ENCODE results near the gene CCDC86.
"Not testable (repeated sequence)": the region's sequence is repeated elsewhere in the genome, so short reads cannot be mapped to it uniquely, and the experiment has no call there.

CCDC86 gene, protein sequence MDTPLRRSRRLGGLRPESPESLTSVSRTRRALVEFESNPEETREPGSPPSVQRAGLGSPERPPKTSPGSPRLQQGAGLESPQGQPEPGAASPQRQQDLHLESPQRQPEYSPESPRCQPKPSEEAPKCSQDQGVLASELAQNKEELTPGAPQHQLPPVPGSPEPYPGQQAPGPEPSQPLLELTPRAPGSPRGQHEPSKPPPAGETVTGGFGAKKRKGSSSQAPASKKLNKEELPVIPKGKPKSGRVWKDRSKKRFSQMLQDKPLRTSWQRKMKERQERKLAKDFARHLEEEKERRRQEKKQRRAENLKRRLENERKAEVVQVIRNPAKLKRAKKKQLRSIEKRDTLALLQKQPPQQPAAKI

DNA sequence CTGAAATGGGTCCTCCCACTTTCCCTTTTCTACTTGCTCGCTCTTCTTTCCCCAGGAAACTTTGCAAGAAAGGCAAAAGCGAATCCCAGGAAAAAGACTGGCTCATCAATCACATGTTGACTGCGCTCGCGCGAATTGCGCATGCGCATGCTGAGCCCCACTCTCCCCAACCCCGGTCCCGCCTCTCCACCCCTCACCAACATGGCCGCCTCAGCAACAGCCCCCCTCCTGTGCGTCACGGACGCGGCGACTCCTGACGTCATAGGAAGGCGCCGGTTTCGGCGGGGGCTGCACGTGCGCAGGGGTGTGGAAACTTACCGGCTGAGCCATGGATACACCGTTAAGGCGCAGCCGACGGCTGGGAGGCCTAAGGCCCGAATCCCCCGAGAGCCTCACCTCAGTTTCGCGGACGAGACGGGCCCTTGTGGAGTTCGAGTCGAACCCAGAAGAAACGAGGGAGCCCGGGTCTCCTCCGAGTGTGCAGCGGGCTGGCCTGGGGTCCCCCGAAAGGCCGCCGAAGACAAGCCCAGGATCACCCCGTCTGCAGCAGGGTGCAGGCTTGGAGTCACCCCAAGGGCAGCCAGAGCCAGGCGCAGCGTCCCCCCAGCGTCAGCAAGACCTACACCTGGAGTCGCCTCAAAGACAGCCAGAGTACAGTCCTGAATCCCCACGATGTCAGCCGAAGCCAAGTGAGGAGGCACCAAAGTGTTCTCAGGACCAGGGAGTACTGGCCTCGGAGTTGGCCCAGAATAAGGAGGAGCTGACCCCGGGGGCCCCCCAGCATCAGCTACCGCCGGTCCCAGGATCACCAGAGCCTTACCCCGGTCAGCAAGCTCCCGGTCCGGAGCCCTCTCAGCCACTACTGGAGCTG lies at the start of gene CCDC86:
TSS of gene CCDC86 (plus strand) at position 317 of the 871 bp plus-strand sequence. CDS start at position 329, 12 bp downstream.
- peak; percentile 99 for DNase-seq (ENCODE audit: low spot score)

DNA sequence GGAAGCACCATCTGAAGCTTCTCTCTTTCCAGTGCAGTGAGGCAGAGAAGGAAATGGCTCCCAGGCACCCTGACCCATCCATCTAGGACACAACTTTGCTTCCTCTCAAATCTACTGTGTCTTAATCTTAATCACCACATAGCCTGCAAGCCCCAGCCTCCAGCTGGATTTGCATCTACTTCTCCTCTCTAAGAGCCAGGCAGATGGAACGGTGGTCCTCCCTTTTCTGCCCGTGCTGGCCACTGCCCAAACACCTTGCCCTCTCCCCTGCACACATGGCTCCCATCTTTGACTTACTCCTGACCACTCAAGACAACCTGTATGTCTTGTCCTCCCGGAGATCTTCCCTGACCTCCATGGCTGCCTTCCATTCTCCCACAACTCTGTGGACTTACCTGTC lies 49.4 kb upstream of the CCDC86 start:
- no peak for DNase-seq (ENCODE audit: low spot score)

DNA sequence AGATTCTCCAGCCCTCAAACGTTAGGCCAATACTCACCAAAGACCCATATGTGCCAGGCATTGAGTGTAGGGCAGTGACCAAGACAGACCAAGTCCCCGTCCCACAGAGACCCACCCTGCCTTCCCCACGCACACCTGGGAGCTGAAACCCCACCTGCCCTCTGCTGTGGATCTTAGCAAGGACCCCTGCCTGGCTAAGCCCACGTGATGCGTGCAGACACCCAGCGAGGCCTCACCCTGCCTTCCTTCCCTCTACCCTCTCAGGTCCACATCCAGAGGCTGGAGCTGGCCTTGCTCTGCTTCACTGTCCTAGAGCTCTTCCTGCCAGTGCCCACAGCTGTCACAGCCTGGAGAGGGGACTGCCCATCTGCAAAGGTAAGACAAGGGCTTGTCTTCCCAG lies 46.6 kb upstream of the CCDC86 start:
- no peak for DNase-seq (ENCODE audit: low spot score)

DNA sequence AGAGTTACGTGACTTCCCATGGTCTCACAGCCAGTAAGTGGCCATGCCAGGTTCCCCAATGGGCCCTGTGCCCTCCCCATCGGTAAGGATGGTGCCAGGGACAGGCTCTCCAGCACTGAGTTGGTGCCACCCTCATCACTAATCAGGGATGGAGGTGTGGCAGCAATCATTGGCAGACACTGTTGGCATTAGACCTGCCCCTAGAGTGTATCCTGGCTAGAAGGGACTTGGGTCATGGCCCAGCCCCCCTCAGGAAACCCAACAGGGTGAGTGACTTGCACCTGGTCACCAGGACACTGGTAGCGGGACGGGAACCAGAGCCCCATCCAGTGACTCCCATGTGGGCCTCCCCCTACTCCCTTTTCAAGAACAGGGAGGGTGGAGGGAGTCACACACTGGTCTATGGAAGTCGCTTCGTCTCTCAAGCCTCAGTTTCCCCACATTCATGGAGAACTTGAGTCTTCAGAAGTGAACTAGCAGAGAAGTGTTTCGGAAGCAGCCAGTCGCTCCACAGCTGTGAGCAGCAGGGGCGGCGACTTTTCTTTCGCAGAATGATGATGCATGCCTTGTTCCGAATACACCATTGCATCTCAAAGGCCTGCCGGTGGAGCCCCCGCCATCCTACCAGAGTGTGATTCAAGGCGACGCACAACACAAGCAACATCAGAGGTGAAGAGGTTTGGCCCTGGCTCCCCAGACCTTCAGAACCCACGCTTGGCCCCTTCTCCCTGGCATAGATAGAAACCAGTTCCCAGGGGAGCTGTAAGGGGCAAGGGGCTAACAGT lies 43.9 kb upstream of the CCDC86 start:
- no peak for DNase-seq (ENCODE audit: low spot score)

DNA sequence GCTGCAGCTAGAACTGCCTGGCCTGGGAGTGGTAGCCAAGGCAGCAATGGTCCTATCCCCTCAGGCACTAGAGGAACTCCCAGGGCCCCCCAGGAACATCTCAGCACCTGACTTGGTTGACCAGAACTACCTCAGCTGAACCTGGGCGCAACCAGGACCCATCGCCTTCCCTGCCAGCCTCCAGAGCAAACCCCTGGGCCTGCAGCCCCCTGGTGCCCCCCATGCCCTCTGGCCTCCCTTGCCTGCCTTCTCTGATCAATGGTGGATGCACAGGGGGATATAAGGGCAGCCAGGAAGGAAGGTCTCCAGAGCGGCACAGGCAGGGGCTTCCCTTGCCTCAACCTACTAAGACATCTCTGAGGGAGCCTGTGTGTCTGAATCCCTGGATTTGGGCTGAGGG lies 43.3 kb upstream of the CCDC86 start:
- DNase-seq (ENCODE audit: low spot score), result no peak

DNA sequence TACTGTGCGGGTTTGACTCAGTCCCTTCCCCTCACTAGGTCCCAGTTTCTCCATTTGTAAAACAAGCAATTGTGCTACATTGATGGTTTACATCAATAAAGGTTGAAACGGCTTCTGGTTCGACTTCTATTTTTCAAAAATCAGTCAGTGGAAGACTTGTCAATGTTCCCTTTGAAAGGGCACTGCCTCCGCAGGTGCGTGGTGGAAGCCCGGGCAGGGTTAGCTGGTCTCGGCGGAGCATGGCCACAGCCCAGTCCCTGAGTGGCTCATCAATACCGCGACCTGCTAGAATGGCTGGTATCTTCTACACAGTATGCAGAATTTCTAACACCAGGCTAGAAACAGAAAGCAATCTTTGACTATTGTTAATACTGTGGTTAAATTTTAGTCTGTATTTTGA lies 40.7 kb upstream of the CCDC86 start:
- DNase-seq (ENCODE audit: low spot score), result no peak

DNA sequence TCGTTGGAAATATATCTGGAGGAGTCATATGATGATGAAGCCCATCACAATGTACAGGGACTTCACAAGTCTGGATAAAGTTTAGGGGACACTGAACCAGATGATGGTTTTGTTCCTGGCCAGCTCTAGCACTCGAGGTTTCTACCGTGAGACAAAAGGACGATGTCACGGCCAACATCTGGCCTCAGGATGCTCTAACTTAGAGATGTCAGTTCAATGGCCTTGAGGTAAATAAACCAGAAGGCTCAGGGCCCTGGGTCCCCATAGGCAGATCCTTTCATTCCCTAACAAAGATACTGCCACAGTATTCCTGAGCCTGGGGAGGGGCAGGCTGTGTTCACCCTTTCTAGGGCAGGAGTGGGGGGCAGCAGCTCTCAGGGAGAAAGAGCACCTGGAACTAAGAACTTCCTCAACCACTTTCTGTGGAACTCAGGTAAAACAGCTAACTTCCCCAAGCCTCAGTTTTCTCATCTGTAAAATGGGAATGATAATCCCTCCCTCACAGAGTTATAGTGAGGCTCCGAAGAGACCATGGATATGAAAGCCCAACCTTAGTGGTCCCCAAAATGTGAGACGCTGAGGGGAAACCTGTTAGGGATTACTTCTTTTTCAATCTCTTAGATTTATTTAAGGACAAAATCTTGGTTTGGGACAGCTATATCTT lies 38.5 kb upstream of the CCDC86 start:
- no peak for DNase-seq (ENCODE audit: low spot score)

DNA sequence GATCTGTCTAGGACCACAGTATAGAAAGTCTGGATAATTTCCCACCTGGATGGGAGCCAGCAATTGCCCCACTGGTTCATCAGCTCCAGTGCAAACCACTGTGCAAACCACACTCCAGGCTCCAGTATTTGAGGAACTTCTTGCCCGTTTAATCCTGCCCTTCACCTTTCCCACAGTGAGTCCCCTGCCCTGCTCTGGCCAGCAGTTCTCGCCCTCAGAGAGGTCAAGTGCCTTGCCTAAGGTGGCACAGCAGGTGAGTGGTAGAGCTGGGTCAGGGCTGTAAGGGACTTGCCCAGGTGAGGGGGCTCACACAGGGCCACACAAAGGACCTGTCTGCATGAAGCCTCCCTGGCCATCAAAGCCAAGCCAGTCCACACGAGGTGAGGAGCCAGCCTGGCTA lies 32.7 kb upstream of the CCDC86 start:
- no peak for DNase-seq (ENCODE audit: low spot score)

DNA sequence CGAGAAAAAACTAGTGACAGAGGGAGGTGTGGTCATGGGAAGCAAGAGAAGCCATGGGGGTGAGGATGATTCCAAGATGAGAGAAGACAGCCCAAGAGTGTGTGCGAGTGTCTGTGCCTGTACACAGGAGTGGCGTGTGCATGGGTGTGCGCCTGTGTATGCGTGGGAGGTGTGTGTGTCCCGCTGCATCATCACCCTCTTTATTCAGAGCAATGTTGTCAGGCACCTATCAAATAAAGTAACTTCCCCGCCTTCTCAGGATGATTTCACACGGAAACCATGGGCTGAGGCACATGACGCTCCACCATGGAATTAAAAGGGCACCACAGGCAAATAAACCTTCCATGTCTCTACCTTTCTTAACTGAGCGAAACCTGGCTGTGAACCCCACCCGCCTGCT lies 32.2 kb upstream of the CCDC86 start:
- no peak for DNase-seq (ENCODE audit: low spot score)

DNA sequence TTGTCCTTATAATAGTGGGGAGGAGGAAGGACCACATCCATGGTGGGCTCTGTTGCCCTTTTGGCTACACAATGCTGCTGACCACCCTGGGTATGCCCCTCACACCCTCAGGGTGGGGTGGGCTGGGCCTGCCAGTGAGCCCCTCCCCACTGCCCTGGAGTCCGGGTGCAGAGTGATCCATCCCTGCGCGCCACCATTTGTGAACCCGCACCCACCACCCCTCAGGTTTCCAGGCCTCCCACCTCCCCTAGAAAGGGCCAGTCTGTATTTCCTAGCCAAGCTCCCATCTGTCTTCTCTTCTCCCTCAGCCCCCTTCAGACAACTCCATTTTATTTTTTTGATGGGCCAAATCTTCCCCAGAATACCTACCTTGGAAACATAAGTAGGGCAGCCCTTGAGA lies 31.8 kb upstream of the CCDC86 start:
- DNase-seq (ENCODE audit: low spot score), result no peak

DNA sequence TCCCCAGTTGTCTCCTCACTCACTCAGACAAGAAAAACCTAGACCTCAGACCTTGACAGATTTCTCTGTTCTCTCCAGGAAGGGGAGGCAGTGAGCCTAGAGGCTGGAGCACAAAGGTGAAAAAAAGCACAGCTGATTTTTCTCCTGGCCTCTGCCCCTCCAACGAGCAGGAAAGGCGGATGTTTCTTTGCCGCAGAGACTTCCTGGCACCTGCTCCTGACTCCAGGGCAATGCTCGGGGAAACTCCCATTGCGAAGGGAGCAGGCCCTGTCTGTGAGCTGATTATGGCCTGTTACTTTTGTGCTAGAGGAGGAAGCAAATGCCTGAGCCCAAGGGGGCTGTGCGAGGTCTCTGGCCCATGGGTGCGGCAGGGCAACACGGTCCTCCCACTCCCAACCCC lies 31.3 kb upstream of the CCDC86 start:
- DNase-seq (ENCODE audit: low spot score), result no peak

DNA sequence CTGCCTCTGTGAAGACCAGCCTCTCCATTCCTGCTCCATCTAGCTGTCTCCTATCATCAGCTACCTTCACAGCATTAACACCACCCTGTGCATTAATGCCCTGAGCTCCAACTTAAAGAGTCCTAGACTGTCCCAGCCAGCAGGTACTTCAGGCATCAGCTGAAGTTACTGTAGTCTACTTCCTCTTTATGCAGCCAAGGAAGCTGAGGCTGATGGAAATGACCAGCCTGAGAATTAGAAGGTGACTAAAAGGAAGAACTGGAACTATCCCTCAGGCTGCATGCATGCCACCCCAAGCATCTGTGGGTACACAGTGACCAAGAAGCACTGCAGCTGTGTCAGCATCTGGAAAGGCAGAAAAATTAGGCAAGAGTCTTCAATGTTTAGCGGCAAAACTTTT lies 28.6 kb upstream of the CCDC86 start:
- DNase-seq (ENCODE audit: low spot score), result no peak

DNA sequence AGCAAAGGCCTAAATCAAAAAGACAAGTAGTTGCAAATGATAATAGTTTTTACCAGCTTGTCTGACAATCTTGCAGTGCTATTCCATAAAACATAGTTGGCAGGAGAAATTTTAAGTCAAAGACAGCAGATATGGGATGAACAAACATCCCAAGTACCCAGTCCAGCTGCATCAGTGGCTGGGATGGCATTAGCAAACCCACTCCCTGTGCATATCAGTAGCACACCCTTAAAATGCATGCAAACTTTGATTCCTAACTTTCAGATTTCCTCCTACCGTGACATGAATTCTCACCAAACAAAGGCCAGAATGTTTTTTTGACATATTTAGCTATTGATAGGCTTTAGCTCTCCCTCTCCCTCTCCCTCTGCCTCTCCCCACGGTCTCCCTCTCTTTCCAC lies 27.8 kb upstream of the CCDC86 start:
- DNase-seq (ENCODE audit: low spot score), result no peak

DNA sequence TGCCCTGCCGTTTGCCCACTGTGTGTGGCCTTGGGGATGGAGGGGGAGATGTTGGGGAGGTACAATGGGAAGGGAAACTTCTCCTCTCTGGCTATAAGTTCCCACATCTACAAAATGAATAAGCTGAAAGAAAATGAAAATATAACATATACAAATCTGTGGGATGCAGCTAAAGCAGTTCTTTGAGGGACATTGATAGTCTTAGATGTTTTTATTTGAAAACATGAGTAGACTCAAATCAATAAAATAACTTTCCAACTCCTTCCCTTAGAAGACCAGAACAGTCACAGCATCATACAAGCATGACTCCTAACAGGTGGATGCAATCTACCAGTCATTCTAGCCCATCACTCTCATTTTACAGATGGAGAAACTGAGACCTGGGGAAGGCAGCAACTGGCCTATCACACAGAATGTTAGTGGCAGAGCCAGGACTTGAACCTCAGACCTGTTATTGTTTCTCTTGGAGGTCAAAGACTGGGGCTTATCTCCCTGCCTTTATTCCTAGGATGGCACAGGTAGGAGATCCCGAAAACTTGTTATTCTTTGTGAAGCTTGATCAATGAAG lies 25.2 kb upstream of the CCDC86 start:
- no peak for DNase-seq (ENCODE audit: low spot score)

DNA sequence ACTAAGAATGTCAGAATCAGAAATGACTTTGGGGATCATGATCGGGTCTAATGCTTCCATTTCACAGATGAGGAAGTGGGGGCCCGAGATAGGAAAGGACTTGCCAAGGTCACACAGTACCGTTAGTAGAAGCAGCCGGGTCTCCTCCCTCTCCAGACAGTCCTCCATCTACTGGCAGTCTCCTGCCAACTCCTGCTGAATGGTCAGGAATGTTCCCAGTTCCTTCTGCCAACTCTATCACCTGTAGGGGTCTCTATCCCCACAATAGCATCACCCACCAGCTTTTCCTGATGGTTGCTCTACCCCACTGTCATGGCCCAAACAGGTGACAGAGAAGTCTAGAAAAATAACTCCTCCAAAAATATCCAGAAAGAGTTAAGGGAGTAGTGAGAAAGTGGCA lies 23.9 kb upstream of the CCDC86 start:
- no peak for DNase-seq (ENCODE audit: low spot score)

DNA sequence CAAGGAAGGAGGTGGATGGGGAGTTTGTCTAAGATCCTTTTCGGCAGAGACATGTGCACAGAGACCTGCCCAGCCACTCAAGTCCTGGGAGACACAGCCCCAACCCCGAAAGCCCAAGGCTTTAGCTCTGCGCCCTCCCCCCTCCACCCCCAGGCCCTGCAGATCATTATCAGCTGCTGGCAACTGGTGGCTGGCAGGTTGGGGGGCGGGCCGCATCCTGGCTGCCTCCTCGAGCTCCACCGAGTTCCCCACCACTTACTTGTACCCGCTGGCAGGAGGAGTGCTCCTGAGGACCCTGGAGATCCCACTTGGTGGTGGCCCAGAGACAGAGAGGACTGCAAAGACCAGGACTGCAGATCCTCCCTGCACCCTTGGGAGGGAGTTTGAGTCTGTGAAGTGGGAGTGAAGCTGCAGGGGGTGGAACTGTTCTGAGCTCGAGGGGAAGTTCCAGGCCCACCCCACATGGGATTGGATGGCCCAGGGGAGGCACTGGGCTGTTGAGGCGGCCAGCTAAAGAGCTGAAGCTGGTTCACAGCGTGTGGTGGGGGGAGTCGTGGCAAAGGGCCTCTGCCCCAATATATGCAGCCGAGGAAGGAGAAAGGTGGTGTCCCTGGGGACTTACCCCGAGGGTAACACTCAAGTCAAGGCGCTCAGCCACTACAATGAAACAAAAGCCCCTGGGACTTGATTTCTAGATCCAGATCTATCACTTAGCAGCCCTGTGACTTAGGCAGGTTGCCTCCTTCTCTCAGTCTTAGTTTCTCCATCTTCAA lies 19.9 kb upstream of the CCDC86 start:
- no peak for DNase-seq (ENCODE audit: low spot score)

DNA sequence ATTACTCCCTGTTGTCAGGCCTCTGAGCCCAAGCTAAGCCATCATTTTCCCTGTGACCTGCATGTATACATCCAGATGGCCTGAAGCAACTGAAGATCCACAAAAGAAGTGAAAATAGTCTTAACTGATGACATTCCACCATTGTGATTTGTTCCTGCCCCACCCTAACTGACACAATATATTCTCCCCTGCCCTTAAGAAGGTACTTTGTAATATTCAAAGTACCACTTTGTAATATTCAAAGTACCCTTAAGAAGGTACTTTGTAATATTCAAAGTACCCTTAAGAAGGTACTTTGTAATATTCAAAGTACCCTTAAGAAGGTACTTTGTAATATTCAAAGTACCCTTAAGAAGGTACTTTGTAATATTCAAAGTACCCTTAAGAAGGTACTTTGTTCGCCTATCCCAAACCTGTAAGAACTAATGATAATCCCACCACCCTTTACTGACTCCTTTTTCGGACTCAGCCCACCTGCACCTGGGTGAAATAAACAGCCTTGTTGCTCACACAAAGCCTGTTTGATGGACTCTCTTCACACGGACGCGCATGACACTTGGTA lies 18.1 kb upstream of the CCDC86 start:
- not testable (repeated sequence) for DNase-seq (ENCODE audit: low spot score)

DNA sequence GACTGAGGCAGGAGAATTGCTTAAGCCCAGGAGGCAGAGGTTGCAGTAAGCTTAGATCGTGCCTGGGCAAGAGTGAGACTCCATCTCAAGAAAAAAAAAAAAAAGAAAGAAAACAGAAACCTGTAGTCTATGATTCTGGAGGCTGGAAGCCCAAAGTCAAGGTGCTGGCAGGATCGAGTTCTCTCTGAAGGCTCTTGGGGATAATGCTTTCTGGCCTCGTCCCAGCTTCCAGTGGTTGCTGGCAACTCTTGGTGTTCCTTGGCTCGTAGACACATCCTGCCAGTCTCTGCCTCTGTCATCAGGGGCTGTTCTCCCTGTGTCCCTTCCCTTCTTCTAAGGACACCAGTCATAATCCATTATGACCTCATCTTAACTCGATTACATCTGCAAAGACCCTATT lies 16.8 kb upstream of the CCDC86 start:
- DNase-seq (ENCODE audit: low spot score), result no peak

DNA sequence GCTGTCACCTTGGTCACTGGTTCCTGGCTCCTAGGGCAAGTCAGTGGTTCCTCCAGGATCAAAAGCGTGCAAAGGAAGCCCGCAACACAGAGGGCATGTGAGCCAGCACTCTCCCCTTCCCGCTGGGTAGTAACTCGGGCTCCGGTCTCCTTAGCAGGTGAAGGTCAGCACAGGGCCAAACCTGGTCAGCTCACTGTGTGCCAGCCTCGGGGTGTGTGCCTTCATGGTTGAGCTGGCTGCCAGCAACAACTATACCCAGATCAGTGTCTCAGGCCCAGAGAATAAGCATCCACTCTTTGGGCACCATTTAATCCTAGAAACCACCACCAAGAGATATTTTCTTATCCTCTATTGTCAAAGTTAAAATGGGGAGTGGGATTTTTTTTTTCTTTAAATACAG lies 16.1 kb upstream of the CCDC86 start:
- DNase-seq (ENCODE audit: low spot score), result no peak

DNA sequence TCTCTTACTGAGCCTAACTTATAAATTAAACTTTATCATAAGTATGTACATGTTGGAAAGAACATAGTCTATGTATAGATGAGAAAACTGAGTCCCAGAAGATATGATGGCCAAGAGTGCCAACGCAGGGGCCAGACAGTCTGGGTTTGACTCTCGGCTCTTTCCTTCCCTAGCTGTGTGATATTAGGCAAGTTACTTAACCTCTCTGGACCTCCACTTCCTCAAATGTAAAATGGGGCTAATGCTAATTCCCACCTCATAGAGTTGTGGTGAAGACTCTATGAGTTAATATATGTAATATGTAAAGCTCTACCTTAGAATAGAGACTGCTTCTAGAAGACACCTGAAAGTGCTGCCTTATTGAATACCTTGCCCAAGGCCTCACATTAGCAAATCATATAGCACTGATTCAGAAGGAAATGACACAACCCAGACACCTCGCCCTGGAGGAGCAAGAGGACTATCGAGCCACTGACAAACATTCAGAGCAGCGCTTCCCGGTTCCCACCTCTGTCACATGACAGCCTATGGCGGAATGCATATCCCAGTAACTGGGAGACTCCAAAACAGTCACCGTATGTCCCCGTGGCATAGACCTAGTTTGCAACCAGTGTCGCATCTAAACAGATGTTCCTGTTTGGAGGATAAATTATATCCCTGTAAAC lies 11.3 kb upstream of the CCDC86 start:
- DNase-seq (ENCODE audit: low spot score), result no peak
